NCI-H748 (cell line): ENCODE results near the gene SMIM38.

ENCODE experiments used
- DNase-seq: peaks from one replicate; lab custom pipeline; 2025; ENCODE audit not compliant: unreplicated experiment; lab: John Stamatoyannopoulos, UW

The SMIM38 gene

DNA sequence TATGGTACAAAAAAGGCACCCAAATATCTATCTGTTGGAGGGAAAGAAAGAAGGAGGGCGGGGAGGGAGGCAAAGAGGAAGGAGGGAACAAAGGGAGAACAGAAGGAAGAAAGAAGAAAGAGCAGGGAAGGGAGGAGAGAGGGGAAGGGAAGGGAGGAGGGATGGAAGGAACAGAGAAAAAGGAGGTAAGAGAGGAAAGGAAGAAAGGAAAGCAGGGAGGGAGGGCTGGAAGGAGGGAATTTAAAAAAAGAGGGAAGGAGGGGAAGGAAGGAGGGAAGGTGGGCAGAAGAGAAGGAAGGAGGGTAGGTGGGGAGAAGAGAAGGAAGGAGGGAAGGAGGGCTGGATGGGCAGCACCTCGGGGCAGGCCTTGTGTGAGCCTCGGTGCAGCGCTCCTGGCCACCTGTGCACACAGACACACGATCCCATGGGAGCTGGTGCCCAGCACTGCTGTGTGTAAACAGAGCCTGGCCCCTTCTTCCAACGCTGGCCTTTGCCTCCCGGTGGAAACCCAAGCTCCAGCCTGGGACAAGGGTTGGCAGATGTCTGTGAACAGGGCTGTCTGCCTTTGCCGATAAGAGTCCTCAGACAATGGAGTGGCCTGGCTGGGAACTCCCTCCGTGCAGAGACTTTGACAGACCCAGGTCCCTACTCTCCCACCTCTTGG, 23.2 kb downstream of the SMIM38 start:
- peak; percentile 55 for DNase-seq

DNA sequence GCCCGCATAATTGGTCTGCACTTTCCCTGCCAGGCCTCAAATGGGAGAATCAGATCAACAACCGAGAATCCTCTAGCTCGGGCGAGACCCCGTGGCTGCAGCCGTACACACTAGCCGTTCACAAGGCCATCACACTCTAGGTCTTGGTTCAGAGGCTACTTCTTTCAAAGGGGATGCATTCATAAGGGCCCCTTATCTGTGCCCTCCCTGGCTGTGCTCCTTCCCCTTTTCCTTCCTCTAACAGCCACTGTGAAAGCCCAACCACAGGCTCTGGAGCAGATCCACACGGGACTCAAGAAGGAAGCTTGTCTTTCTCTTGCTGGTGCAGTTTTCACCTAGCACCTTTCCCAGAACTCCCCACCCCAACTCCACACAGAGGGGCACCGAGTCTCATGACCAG, 24.5 kb downstream of the SMIM38 start:
- no peak for DNase-seq

DNA sequence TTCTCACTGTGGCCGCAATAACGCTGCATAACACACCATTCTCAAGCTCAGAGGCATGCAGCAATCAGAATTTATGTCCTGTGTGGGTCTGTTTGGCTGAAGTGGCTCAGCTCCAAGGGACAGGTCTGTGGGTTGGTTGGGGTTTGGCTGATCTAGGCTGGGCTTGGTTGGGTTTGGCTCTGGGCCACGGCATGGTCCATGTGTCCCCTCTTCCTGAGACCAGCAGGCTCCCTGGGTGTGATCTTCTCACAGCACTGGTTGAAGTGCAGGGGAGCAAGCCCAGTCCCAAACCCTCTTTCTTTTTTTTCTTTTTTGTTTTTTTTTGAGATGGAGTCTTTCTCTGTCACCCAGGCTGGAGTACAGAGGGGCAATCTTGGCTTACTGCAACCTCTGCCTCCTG, 25.0 kb downstream of the SMIM38 start:
- DNase-seq: no peak

DNA sequence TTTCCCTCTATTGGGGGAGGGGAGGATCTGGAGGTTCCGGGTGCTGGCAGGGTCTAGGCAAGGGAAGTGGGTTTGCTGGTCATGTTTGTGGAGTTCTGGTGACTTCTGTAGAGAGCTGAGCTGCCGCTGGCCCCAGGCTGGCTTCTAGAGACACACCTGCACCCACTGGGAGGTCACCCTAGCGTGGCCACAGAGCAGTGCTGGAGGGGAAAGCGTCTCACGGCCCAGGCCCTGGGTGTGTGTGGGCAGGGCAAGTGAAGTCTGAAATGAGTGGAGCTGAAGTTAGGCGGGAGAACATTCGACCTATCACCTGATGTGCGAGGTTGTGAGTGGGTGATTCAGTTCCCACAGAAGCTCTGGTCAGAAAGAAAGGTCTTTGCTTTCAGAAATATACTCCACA, 27.9 kb downstream of the SMIM38 start:
- no peak for DNase-seq

DNA sequence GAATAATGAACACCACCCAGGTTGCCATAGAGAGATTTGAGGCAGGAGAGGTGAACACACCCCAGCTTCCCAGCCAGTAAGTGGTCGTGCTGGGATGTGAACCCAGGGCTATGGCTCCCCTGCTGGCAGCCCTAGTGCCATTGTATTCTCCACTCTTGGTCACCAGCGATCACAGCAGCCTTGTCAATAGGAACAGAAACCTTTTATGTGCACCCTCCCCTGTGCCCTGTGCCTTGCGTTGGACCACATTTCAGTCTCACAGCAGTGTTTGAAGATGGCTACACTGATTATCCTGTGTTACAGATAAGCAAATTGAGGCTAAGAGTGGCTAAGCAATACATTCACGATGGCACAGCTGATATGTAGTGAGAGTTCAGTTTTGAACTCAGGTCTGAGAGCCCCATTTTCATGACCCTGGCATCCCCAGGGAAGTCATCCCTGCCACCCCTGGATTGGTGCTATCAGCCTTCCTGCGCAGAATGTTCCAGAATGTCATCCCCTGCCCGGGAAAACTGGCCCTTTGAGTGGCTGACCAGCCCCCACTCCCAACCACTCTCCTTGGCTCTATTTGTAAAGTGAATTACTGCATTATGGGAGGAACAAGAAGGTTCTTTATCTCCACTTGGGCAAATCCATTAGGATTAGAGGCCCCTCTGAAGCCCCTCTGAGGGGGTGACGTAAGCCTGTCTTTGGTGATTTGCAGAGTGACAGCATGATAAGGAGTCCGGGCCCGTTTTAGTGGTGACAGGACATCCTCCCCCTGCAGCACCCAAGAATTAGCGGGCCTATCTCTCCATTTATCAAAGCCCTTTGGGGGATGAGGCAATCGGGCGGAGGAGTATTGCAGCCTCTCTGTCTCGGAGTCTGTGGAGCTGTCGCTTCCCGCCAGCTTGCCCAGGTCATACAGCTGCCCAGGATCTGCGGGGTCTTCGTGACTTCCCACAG, 30.9 kb downstream of the SMIM38 start:
- no peak for DNase-seq

DNA sequence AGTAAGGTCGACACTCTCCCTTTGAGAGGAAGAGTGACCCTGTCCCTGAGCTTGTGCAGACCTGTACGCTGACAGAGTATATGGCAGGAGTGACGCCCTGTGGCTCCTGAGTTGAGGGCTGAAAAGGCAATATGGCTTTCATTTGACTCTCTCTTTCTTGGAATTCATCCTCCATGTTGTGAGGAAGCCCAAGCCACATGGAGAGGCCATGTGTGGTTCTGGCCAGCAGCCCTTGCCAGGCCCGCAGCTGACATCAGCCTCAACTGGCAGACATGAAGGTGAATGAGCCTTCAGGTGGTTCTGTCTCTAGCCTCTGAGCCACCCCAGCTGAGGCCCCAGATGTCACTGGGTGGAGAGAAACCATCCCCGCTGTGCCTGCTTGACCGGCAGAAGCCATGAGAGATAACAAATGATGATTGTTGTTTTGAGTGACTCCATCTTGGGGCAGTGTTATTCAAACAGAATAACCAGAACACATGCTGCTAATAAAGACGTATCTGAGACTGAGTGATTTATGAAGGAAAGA, 31.9 kb downstream of the SMIM38 start:
- no peak for DNase-seq

DNA sequence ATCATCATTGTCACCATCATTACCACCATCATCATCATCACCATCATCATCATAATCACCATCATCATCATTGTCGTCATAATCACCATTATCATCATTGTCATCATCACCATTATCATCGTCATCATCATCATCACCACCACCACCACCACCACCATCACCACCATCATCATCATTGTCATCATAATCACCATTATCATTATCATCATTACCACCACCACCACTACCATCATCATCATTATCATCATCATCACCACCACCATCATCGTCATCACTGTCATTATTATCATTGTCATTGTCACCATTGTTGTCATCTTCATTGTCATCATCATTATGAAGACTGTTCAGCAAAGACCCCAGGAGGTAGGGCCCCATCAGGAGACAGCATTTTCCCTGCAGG, 33.3 kb downstream of the SMIM38 start:
- DNase-seq: no peak

DNA sequence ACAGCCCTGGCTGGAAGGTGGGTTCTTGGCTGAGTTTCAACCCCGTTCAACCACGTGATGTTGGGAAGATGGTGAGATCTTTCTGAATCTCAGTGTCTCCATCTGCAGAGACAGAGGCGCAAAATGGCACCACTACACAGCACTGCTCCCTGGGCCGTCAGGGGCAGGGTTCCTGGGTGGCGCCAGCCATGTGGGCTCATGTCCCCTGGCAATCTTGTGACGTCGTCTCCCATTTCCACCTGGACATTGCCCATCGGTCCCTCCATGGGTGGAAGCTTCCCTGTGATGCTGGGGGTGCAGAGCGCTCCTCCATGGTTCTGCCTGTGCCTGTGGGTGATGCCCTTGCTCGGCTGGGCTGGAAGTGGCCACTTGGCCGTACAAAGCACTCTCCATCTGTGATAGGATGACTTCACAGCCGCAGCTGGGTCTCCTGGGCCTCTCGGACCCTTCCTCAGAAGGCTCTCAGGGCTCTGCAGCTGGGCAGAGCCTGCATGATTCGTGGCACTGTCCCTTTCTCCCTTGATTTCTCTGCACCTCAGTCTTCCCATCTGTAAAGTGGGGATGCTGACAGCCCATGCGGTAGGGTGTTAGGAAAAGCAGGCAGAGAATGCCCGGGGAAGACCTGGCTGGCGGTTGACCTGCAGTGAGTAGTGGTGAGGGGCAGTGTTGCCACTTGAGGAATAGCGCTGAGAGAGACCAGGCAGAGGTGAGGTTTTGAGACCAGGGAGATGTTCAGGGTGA, 35.2 kb downstream of the SMIM38 start:
- DNase-seq: no peak

DNA sequence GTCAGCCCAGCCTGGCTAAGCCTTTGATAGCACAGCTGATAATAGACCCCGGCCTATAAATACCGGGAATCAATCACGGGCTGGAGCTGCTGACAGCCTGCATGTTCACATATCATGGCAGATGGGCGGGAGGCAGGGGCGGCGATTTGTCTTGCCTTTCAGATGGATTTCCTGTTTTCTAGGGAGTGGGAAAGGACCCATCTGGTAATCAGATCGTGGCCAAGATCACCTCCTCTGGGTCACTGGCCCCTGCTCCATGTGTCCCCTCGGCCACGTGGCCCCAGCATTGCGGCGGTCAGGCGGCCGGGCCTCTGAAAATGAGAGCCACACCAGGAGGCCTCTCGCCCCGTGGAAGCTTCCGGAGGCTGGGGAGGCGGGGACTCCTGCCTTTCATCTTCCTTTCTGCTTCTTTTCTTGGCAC, 36.6 kb downstream of the SMIM38 start:
- no peak for DNase-seq

DNA sequence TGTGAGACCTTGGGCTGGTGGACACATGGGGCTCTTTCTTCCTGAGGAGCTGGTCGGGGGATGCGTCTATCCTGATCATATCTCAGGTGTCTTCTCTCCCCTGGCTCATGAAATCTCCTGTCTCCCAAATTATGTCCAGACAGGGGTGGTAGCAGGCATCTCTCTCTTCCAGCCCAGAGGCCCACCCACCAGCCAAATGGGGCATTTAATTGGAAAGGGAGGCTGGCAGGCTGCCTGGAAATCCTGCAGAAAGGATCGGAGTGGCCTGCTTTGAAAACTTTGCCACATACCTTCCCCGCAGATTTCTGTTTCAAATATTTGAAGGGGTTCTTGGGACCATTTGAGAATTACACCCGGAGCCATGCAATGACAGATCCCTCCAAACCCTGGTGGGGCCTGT, 37.4 kb downstream of the SMIM38 start:
- DNase-seq: no peak

DNA sequence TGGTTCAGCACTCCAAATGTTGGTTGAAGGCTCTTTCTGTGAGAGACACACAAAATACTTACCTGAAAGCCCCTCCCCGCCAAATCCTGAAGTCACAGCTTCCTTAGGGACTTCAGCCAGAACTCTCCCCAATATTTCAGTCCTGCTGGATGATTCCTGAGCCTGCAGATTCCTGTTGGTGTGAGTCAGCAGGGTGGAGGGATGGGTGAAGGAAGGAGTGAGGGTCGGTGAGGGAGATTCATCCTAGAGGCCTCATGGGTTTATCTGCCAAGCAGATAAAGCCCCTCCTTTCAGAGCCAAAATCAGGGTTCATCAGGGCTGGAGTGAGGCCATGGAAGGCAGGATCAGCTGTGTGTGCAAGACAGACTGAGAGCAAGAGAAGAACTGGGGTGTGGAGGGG, 37.9 kb downstream of the SMIM38 start:
- DNase-seq: no peak

DNA sequence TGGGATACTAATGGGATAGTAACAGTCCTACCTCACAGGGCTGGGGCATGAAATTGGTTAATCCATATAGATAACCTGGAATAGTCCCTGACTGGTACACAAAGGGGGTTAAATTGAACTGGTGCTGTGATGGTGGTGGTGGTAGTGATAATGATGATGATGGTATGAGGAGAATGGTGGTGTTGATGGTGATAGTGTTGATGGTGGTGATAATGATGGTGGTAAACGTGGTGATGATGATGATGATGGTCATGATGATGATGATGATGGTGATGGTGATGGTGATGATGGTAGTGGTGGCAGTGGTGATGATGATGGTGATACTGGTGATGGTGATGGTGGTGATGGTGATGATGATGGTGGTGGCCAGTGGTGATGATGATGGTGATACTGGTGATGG, 38.7 kb downstream of the SMIM38 start:
- no peak for DNase-seq

DNA sequence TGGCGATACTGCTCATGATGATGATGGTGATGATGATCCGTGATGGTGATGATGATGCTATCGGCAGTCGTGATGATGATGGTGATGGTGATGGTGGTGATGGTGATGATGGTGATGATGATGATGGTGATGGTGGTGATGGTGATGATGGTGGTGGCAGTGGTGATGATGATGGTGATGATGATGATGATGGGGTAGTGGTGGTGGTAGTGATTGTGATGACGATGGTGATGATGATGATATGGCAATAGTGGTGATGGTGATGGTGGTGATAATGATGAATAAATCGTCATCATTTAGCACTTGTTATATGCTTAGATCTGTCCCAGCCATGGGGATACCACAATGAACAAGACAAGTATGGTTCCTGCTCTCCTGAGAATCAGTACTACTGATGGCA, 39.2 kb downstream of the SMIM38 start:
- no peak for DNase-seq

DNA sequence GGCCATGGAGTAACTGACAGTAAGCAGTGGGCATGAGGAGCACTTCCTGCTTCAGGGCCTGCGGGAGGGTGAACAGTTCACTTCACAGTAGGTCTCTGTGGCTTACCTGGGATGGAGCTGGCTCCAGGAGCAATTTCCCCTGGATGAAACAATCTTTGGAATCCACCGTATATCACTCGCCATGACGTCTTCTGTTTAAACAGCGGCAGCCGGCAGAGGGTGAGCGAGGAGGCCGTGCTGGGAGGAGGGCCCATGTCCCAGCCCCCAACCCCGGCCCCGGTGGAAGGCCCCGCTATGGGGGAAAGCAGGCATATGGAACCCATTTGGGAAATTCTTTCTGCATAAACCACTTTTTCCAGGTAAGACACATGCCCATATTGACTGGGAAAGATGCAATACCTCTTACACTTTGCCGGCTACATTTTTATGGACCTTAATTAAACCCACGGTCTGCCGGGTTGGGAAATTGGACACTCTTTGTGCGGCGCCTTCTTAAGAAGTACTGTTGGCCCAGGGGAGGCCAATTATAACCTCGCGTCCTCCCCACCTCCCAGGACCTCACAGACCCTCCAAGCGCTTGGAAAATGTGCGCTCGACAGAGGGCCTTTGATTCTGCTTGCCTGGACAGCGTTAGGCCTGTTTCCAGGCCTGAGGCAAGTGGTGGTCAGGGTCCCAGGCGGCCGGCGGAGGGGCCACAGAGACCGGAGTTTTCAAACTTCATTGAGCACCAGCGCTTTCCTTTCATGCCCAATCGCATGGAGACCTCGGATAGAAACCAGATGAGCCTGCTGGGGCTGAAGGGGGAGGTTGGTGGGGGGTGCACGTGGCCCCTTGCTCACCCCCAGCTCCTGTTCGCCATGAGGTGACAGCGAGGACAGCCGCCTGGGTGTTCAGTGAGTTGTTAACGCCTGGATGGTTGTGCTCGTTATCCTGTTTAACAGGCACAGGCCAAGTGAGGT, 40.4 kb downstream of the SMIM38 start:
- no peak for DNase-seq

DNA sequence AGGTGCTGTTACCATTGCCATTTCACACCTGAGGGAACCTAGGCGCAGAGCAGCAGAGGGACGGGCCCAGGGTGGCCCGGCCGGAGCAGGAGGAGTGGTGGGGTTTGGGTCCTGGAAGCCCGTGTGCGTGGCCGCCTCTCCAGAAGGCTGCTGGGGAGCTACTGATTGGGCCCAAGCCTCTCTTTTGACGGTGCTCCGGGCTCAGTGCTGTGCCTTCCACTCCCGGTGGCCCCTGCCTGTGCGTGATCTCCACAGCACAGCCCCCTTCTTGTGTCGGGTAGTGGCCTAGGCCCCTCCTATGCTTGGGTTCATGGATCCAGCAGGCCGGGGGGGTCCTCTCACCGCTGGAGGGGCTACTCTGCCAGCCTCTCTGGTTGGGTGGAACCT, 41.0 kb downstream of the SMIM38 start:
- no peak for DNase-seq

DNA sequence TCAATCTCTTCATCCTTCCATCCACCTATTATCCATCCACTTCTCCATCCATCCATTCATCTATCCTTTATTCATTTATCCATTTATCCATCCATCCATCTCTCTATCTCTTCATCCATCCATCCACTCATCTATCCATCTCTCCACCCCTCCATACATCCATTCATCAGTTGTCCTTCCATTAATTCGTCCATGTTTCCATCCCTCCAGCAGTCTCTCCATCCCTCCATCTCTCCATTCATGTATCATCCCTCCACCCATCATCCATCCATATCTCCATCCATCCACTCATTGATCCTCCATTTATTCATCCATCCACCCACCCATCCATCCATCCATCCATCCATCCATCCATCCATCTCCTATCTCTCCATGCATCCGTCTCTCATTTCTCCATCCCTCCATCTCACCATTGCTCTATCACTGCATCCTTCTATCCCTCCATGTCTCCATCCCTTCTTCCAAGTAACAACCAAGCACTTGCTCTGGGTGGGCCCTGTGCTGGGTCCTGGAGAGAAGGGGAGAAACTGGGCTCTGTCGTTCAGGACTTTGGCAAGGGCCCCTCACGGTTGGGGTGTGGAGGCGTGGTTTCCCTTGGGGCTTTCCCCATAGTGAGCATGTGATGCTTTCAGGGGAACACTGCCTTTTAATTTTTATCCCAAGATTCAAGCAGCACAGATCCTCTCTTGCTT, 43.3 kb downstream of the SMIM38 start:
- no peak for DNase-seq

DNA sequence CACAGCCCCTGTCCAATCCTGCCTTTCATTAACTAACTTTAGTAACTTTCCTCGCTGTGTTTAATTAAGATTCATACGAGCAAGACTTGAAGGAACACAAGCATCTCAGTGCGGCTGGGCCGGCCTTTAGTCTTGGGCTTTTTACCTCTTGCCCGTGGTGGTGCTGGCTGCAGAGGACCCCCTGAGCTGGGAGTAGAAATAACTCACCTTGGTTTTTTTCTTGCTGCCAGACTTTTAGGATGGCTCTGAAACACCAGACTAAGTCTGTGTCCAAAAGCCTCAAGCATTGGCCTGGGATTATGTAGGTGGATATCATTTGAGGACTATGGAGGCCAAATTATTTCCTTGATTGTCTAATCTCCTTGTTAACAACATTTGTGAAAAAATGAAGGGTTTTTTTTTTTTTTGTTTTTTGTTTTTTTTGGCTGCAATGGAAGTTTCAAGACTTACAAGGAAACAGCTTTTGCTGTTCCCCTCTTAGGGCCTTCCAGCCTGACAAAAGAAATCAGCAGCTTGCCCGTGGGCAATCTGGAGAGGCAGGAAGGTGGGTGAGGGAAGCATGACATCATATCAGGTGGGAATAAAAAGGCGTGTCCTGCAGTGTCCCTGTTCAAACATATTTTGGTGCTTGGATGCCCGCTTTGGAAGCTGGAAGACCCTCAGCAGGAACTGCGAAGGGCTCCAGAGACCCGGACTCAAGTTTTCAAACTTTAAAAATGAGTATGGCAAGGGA, 44.0 kb downstream of the SMIM38 start:
- no peak for DNase-seq

DNA sequence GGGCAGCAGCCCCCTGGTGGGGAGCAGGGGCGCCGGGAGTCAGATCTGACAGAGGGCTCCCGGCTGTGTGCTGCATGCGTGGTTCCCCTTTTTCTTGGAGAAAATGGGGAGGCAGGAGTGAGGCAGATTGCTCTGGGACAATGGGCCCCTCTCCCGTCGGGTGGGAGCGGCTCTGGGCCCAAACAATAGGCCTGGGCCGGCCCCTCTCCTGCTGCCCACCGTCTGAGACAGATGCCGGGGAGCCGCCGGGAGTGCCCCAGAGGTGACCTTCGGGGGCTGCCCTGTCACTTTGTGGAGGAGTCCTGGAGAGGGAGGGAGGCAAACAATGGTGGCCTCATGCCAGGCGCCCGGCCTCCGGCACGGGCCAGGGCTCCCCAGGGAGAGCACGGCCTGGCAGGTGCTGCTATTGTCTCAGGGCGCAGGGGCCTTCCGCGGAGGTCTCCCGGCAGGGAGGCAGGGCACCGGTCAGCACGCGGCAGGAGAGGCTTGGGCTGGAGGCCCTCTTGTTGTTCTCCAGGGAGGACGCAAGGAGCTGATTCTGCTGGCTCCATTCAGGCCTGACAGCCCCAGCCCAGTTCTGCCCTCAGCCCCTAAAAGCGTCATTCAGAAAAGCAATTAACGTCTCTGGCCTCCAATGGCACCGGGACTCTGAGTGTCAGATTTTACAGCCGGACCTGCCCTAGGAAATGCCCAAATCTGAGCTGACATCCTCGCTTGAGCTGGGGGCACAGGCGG, 44.8 kb downstream of the SMIM38 start:
- DNase-seq: peak; percentile 11

DNA sequence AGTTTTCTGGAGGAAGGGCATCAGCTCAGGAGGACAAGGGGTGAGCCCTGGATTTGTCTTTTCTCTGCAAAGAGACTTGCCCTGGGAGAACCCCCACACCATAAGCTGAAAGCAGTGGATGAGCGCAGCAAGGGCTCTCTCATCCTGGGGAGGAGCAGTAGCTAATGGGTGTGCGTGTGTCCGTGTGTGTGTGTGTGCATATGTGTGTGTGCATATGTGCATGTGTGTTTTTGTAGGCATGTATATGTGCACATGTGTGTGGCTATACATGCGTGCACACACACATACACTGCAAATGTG, 45.3 kb downstream of the SMIM38 start:
- DNase-seq: no peak
